Testis (tissue), 2 donors: ENCODE results near the gene ARHGAP23.

Experiments used
- POLR2A ChIP-seq: fragments of 450-650 bp; IDR thresholded peaks from one replicate; pipeline ENCODE4 v1.6.1; 2017; ENCODE audit warnings: antibody characterized with exemption, mild to moderate bottlenecking, moderate library complexity
- TF ChIP-seq, protein P1 (sequence below), 3 experiments: fragments of 450-650 bp in 2 of 3; fragments of 200-600 bp in 1 of 3; sonication (generic) in 1 of 3; IDR thresholded peaks; one replicate each; pipeline ENCODE4 v1.5.1; 2016 to 2019; ENCODE audit warnings: antibody characterized with exemption in 3 of 3, mild to moderate bottlenecking in 2 of 3, moderate library complexity in 1 of 3

DNA sequence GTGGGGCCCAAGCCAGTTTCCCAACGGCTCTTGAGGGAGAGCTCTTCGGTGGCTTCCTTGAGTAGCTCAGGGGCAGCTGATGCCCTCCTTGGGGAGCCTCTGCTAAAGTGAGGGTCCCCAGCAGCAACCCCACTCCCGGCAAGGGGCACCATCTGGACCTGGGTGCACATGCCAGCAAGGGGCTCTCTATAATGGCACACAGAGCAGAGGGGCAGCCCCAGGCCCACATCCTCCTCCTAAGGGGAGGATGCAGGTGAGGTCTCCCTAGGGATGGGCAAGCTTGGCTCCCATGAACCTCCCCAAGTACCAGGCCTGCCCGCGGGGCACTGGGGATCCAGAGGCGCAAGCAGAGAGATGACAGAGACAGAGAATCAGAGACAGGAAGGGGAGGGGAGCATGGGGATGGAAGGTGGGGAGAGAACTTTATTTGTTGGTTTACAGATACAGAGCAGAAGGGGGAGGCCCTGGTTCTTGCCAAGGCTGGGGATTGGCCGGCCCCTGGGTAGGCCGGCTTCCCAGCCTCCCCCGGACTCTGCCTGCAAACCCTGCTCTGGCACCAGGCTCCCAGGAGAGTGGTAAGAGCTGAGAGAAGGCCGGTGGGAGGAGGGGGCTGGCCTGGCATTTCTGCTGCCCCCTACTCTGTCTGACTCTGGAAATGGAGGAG lies 116.0 kb downstream of the ARHGAP23 start:
- TF ChIP-seq, protein P1, sequence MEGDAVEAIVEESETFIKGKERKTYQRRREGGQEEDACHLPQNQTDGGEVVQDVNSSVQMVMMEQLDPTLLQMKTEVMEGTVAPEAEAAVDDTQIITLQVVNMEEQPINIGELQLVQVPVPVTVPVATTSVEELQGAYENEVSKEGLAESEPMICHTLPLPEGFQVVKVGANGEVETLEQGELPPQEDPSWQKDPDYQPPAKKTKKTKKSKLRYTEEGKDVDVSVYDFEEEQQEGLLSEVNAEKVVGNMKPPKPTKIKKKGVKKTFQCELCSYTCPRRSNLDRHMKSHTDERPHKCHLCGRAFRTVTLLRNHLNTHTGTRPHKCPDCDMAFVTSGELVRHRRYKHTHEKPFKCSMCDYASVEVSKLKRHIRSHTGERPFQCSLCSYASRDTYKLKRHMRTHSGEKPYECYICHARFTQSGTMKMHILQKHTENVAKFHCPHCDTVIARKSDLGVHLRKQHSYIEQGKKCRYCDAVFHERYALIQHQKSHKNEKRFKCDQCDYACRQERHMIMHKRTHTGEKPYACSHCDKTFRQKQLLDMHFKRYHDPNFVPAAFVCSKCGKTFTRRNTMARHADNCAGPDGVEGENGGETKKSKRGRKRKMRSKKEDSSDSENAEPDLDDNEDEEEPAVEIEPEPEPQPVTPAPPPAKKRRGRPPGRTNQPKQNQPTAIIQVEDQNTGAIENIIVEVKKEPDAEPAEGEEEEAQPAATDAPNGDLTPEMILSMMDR (IDR thresholded peaks at IDR 0.05): no peak
- no peak for TF ChIP-seq POLR2A
